ENCODE measurements around the gene RANBP3.
A peak's percentile ranks its signal among the peaks of the same experiment; 100 is the strongest.

Gene RANBP3

GRCh38 chr19:5910638-5910907, 67.4 kb downstream of the RANBP3 start:
- Histone ChIP-seq H3K9me3 (ENCODE audit: control insufficient read depth in 5 of 5, low read length in 5 of 5) (no peaks in the 10 kb centered on the region), H3K4me3 (ENCODE audit: low read depth in 1 of 5, low read length in 5 of 5) (no peak overlapping the region), H3K4me1 (ENCODE audit: control insufficient read depth in 5 of 5, insufficient read depth in 5 of 5, low read length in 5 of 5) (peaks cover 0 to 22% (median 18%) of the 10 kb centered on the region in 5 donors), H3K36me3 (ENCODE audit: control insufficient read depth in 5 of 5, insufficient read depth in 5 of 5, low read length in 5 of 5) (peaks cover 0 to 34% (median 20%) of the 10 kb centered on the region in 5 donors), H3K9ac (ENCODE audit: low read length in 5 of 5) (no peak overlapping the region), H3K27me3 (ENCODE audit: control insufficient read depth in 5 of 5, insufficient read depth in 4 of 5, low read length in 5 of 5) (no peaks in the 10 kb centered on the region), H3K27ac (ENCODE audit: low read depth, low read length) (no peak overlapping the region)

GRCh38 chr19:5908773-5909442, 69.0 kb downstream of the RANBP3 start:
- Histone ChIP-seq H3K27me3 (ENCODE audit: control insufficient read depth in 5 of 5, insufficient read depth in 4 of 5, low read length in 5 of 5) (peaks cover 0 to 2% (median 0%) of the 10 kb centered on the region in 5 donors), H3K9me3 (ENCODE audit: control insufficient read depth in 5 of 5, low read length in 5 of 5) (no peaks in the 10 kb centered on the region), H3K9ac (ENCODE audit: low read length in 5 of 5) (no peak overlapping the region), H3K4me1 (ENCODE audit: control insufficient read depth in 5 of 5, insufficient read depth in 5 of 5, low read length in 5 of 5) (peaks cover 5 to 19% (median 16%) of the 10 kb centered on the region in 5 donors), H3K4me3 (ENCODE audit: low read depth in 1 of 5, low read length in 5 of 5) (no peak overlapping the region), H3K36me3 (ENCODE audit: control insufficient read depth in 5 of 5, insufficient read depth in 5 of 5, low read length in 5 of 5) (peaks cover 0 to 22% (median 16%) of the 10 kb centered on the region in 5 donors), H3K27ac (ENCODE audit: low read depth, low read length) (no peak overlapping the region)

- peaks cover 0 to 18% (median 16%) of the 10 kb centered on the region in 5 donors for H3K36me3 ChIP-seq (ENCODE audit: control insufficient read depth in 5 of 5, insufficient read depth in 5 of 5, low read length in 5 of 5)
- H3K27ac ChIP-seq (ENCODE audit: low read depth, low read length): no peak overlapping the region
- no peak overlapping the region for H3K9ac ChIP-seq (ENCODE audit: low read length in 5 of 5)
- no peaks in the 10 kb centered on the region for H3K9me3 ChIP-seq (ENCODE audit: control insufficient read depth in 5 of 5, low read length in 5 of 5)
- peaks cover 0 to 2% (median 0%) of the 10 kb centered on the region in 5 donors for H3K27me3 ChIP-seq (ENCODE audit: control insufficient read depth in 5 of 5, insufficient read depth in 4 of 5, low read length in 5 of 5)
- peaks cover 5 to 34% (median 25%) of the 10 kb centered on the region in 5 donors for H3K4me1 ChIP-seq (ENCODE audit: control insufficient read depth in 5 of 5, insufficient read depth in 5 of 5, low read length in 5 of 5)
- H3K4me3 ChIP-seq (ENCODE audit: low read depth in 1 of 5, low read length in 5 of 5): no peak overlapping the region
Measured at GRCh38 chr19:5907241-5907640, 70.7 kb downstream of the RANBP3 start.

- peaks cover 0 to 24% (median 19%) of the 10 kb centered on the region in 5 donors for H3K36me3 ChIP-seq (ENCODE audit: control insufficient read depth in 5 of 5, insufficient read depth in 5 of 5, low read length in 5 of 5)
- peaks cover 5 to 36% (median 27%) of the 10 kb centered on the region in 5 donors for H3K4me1 ChIP-seq (ENCODE audit: control insufficient read depth in 5 of 5, insufficient read depth in 5 of 5, low read length in 5 of 5)
- H3K9ac ChIP-seq (ENCODE audit: low read length in 5 of 5): peak overlapping the region; percentile 73 to 97 (median 91)
- H3K9me3 ChIP-seq (ENCODE audit: control insufficient read depth in 5 of 5, low read length in 5 of 5): no peaks in the 10 kb centered on the region
- H3K27me3 ChIP-seq (ENCODE audit: control insufficient read depth in 5 of 5, insufficient read depth in 4 of 5, low read length in 5 of 5): peaks cover 0 to 2% (median 0%) of the 10 kb centered on the region in 5 donors
- H3K27ac ChIP-seq (ENCODE audit: low read depth, low read length): no peak overlapping the region
- H3K4me3 ChIP-seq (ENCODE audit: low read depth in 1 of 5, low read length in 5 of 5): peak overlapping the region; percentile 84 to 96 (median 91)
Measured at GRCh38 chr19:5905114-5905778, 72.7 kb downstream of the RANBP3 start.

- peak within 1 kb of the TSS; percentile 73 to 100 (median 97) for H3K9ac ChIP-seq (ENCODE audit: low read length in 5 of 5)
- peaks cover 0 to 2% (median 0%) of the 10 kb centered on the region in 5 donors for H3K27me3 ChIP-seq (ENCODE audit: control insufficient read depth in 5 of 5, insufficient read depth in 4 of 5, low read length in 5 of 5)
- peaks cover 5 to 36% (median 27%) of the 10 kb centered on the region in 5 donors for H3K4me1 ChIP-seq (ENCODE audit: control insufficient read depth in 5 of 5, insufficient read depth in 5 of 5, low read length in 5 of 5)
- no peaks in the 10 kb centered on the region for H3K9me3 ChIP-seq (ENCODE audit: control insufficient read depth in 5 of 5, low read length in 5 of 5)
- H3K36me3 ChIP-seq (ENCODE audit: control insufficient read depth in 5 of 5, insufficient read depth in 5 of 5, low read length in 5 of 5): peaks cover 0 to 18% (median 13%) of the 10 kb centered on the region in 5 donors
- peak within 1 kb of the TSS; percentile 91 to 97 (median 96) for H3K4me3 ChIP-seq (ENCODE audit: low read depth in 1 of 5, low read length in 5 of 5)
- H3K27ac ChIP-seq (ENCODE audit: low read depth, low read length): peak within 1 kb of the TSS; percentile 80
Measured at GRCh38 chr19:5904352-5905113, 73.4 kb downstream of the RANBP3 start, which contains the start of gene VMAC. VMAC (plus strand) TSS chr19:5904872; CDS start chr19:5904891, 19 bp downstream.

GRCh38 chr19:5903624-5904351, 74.2 kb downstream of the RANBP3 start, which contains the start of gene NDUFA11:
NDUFA11 (minus strand) TSS chr19:5903790; CDS start chr19:5903708, 82 bp downstream.
- Histone ChIP-seq H3K27me3 (ENCODE audit: control insufficient read depth in 5 of 5, insufficient read depth in 4 of 5, low read length in 5 of 5) (peaks cover 0 to 2% (median 0%) of the 10 kb centered on the region in 5 donors), H3K36me3 (ENCODE audit: control insufficient read depth in 5 of 5, insufficient read depth in 5 of 5, low read length in 5 of 5) (peaks cover 0 to 11% (median 7%) of the 10 kb centered on the region in 5 donors), H3K27ac (ENCODE audit: low read depth, low read length) (peak within 1 kb of the TSS; percentile 80)

GRCh38 chr19:5903056-5903623, 74.8 kb downstream of the RANBP3 start:
- peaks cover 5 to 36% (median 27%) of the 10 kb centered on the region in 5 donors for H3K4me1 ChIP-seq (ENCODE audit: control insufficient read depth in 5 of 5, insufficient read depth in 5 of 5, low read length in 5 of 5)
- peak overlapping the region; percentile 87 to 100 (median 97) for H3K9ac ChIP-seq (ENCODE audit: low read length in 5 of 5)
- H3K27me3 ChIP-seq (ENCODE audit: control insufficient read depth in 5 of 5, insufficient read depth in 4 of 5, low read length in 5 of 5): peaks cover 0 to 2% (median 0%) of the 10 kb centered on the region in 5 donors
- peak overlapping the region; percentile 94 to 98 (median 97) for H3K4me3 ChIP-seq (ENCODE audit: low read depth in 1 of 5, low read length in 5 of 5)
- H3K9me3 ChIP-seq (ENCODE audit: control insufficient read depth in 5 of 5, low read length in 5 of 5): no peaks in the 10 kb centered on the region
- peak overlapping the region; percentile 80 for H3K27ac ChIP-seq (ENCODE audit: low read depth, low read length)
- H3K36me3 ChIP-seq (ENCODE audit: control insufficient read depth in 5 of 5, insufficient read depth in 5 of 5, low read length in 5 of 5): peaks cover 0 to 10% (median 5%) of the 10 kb centered on the region in 5 donors

More at GRCh38 chr19:5903624-5904351, 74.2 kb downstream of the RANBP3 start, which contains the start of gene NDUFA11:
- peaks cover 5 to 36% (median 27%) of the 10 kb centered on the region in 5 donors for H3K4me1 ChIP-seq (ENCODE audit: control insufficient read depth in 5 of 5, insufficient read depth in 5 of 5, low read length in 5 of 5)
- H3K9ac ChIP-seq (ENCODE audit: low read length in 5 of 5): peak within 1 kb of the TSS; percentile 87 to 100 (median 97)
- H3K9me3 ChIP-seq (ENCODE audit: control insufficient read depth in 5 of 5, low read length in 5 of 5): no peaks in the 10 kb centered on the region
- peak within 1 kb of the TSS; percentile 94 to 98 (median 97) for H3K4me3 ChIP-seq (ENCODE audit: low read depth in 1 of 5, low read length in 5 of 5)

- Histone ChIP-seq H3K27ac (ENCODE audit: low read depth, low read length) (no peak overlapping the region), H3K4me1 (ENCODE audit: control insufficient read depth in 5 of 5, insufficient read depth in 5 of 5, low read length in 5 of 5) (peaks cover 5 to 34% (median 25%) of the 10 kb centered on the region in 5 donors), H3K27me3 (ENCODE audit: control insufficient read depth in 5 of 5, insufficient read depth in 4 of 5, low read length in 5 of 5) (peaks cover 0 to 2% (median 0%) of the 10 kb centered on the region in 5 donors), H3K4me3 (ENCODE audit: low read depth in 1 of 5, low read length in 5 of 5) (no peak overlapping the region), H3K9me3 (ENCODE audit: control insufficient read depth in 5 of 5, low read length in 5 of 5) (no peaks in the 10 kb centered on the region), H3K36me3 (ENCODE audit: control insufficient read depth in 5 of 5, insufficient read depth in 5 of 5, low read length in 5 of 5) (peaks cover 0 to 27% (median 14%) of the 10 kb centered on the region in 5 donors), H3K9ac (ENCODE audit: low read length in 5 of 5) (peak overlapping the region in 1 of 5 donors; percentile 41)
Measured at GRCh38 chr19:5900976-5901375, 77.0 kb downstream of the RANBP3 start.

Data from subcutaneous abdominal adipose tissue (tissue), 5 donors.